EL (cell line): ENCODE results near the gene CCDC92.
"Not testable (repeated sequence)": the region's sequence is repeated elsewhere in the genome, so short reads cannot be mapped to it uniquely, and the experiment has no call there.

Experiments used
- DNase-seq: peaks from one replicate; pipeline ENCODE4 v3.0.0-alpha.2; 2016

Gene CCDC92

DNA sequence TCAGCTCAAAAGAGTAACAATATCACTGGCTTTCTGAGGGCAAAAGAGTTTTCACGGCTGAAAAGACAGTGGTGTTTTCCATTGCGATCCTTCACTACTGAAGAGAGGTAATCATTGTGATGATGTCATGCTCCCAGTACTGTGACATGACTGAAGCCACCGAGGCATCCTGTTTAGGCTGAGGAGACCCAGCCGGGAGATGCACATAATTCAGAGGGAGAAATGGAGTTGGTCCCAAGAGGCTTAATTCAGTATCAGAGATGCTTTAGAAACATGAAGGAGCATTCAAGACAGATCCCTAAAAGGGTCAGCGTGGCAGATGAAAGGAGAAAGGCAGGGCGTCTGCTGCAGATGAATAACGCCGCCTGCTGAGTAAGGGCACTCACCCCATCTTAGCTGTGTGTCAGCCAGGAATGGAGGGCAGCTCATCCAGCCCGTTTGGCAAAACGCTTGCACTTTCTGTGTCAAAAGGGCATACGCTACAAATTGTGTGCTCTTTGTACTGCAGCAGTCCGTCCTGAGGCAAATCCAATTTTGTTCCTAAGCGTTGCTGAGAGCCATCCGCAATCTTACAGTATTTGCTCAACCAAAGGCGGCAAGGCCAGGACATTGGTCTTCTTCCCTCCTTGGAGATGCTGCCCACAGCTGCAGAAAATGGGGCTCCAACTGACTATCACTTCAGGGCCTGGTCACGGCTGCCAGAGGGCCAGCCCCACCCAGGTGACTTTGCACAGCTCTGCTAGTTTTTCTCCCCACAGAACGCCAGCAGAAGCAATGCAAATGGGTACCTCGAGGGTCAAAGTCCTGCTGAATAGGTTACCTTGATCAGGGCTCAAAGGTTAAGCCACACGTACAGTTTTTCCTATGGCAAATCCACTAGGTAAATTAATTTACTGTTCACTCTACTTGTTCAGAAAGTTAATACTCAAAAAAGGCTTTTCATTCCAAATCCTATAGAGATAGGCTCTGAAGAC is 23.5 kb downstream of the CCDC92 start:
- DNase-seq: no peak

- DNase-seq: no peak
These were observed 24.2 kb downstream of the CCDC92 start for GRCh38 chr12:123948401-123948795.

- not testable (repeated sequence) for DNase-seq
These were observed 25.1 kb downstream of the CCDC92 start for GRCh38 chr12:123947531-123947930.

GRCh38 chr12:123946516-123947505 is 25.8 kb downstream of the CCDC92 start:
- DNase-seq: not testable (repeated sequence)

- no peak for DNase-seq
These were observed 26.5 kb downstream of the CCDC92 start for GRCh38 chr12:123946152-123946515.

DNA sequence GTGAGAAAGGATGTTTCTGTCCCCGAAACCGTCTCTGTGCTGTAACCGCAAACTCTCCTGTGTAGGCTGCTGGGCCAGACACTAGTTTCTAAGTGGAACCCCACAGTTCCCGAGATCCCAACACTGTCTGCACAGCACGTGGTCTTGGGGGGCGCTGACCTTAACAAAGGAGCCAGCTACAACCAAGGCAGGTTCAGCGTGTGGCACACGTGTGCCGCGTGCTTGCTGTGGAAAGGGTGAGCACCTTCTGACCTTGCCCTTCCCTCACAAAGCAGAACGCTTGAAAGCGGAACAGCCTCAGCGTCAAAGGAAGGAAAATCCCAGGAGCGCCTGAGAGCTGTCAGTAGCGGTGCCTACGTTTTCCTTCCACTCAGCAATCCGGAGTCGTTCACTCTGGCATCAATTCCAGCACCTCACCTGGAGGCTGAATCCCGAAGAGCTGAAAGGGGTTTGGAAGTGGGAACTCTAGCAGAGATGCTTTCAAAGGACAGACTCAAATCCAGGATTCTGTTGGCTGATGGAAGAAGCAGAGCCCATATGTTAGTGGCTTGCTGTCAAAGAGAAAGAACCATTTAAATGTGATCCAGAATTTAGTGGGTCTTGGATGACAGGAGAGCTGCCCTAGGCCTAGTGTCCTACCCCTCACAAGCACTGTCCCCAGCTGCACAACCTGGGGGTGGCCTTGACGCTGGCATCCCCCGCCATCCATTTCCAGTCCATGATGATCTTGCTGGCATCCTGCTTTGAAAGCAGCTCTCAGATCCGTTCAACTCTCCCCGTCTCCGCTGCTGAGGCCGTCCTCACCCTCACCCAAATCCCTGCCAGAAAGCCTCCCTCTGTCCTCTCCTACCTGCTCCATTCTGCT is 27.1 kb downstream of the CCDC92 start:
- no peak for DNase-seq

DNA sequence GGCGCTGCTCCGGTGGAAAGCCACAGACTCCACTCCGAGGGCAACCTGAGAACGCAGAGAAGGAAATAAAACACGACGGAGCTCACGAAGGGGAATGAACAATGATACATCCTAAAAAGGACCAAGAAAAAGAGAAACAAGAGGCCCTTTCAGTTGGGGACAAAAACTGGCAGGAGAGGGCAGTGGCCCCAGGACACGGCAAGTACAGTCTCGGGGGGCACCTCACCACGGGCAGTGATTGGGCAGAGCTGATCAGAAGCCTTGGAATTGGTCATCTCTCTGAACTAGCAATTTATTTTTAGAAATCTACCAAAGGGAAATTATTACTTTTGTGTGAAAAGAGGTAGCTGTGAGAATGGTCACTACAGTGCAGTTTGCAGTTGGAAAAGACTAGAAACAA is 27.9 kb downstream of the CCDC92 start:
- no peak for DNase-seq

- peak; percentile 8 for DNase-seq
These were observed 28.8 kb downstream of the CCDC92 start for GRCh38 chr12:123943816-123944215.

- peak; percentile 7 for DNase-seq
These were observed 29.6 kb downstream of the CCDC92 start for GRCh38 chr12:123942911-123943648.

- DNase-seq: peak; percentile 89
These were observed 30.4 kb downstream of the CCDC92 start for GRCh38 chr12:123942238-123942653.

GRCh38 chr12:123941624-123942237 is 30.9 kb downstream of the CCDC92 start:
- peak; percentile 5 for DNase-seq

GRCh38 chr12:123941000-123941399 is 31.6 kb downstream of the CCDC92 start:
- DNase-seq: no peak

GRCh38 chr12:123940627-123940966 is 32.0 kb downstream of the CCDC92 start:
- DNase-seq: no peak

- no peak for DNase-seq
These were observed 32.7 kb downstream of the CCDC92 start for GRCh38 chr12:123939716-123940626.

GRCh38 chr12:123938679-123939480 is 33.8 kb downstream of the CCDC92 start:
- peak; percentile 14 for DNase-seq

DNA sequence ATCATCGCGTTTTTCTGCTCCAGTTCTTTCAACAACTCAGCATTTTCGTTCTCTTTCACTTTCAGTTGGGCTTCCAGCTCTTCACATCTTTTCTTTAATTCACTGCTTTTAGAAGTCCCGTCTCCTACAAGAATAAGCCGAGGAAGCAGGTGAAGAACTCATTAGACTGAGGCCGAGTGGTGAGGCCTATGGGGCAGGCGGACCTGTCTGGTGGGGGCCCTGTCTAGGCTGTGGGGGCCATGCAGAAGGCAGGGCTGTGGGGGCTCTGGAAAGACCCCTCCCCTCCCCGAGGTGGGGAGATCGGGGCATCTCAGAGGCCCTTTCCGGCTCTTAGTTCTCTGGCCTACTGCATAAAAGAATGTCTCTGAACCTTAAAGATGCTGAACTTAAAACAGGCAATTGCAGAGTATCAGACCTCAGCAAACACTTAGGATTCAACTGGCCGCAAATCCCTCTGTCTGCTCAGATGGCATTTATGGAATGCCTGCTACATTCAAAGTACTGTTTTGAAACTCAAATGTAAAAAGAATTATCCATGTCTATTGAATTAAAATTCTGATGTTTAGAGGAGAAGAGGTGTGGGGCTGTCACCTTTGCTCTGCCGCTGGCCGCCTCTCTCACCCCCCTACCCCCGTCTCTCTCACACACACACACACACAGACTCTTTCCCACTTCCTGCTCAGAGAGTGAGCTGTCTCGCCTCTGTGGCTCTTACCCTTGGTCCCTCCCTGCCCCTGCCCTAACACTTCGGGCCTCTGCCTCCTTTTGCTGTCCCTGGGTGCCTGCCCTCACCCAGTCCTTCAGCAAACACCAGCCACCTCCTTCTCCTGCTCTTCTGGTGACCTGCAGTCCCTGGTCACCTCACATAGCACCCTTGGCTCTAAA is 34.7 kb downstream of the CCDC92 start:
- DNase-seq: peak; percentile 9

DNA sequence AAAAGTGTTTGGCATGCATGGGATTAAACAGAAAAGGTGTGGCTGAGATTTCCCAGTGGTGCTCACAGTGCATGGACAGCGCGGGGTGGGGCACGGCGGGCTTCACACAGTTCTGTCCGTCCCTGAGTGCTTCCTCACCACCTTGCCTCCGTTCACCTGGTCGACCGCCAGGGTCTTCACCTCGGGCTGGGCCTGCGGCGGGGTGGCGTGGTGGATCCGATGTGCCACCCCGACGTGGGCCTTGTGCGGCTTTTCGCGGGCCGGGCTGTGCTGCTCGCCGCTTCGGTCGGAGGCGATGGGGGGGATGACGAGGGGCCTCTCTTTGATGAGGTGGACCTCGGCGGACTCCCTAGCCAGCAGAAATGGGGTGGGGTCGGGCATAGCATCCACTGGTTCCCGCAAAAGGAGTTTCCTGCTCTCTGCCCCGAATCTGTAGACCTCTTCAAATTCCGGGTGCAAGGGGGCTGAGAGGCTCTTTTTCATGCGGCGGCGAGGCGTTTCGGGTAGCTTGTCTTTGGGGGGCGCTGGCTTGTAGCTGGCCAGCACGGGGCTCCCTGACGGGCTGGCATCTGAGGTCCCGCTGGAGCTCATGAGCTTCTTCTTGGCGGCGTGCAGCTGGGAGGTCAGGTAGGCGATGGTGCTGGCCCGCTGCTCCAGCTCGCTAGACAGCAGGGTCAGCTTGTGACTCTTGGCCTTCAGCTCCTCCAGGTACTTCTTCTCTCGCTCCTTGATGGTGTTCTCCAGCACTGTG is 35.5 kb downstream of the CCDC92 start:
- DNase-seq: no peak
